T-helper 17 cell (primary cell): ENCODE data around the gene DNAJB13. TPM values are rescaled to one million over a fixed set of nuclear protein-coding genes. Genes with fewer than 3 reads are reported as not detected.

Source experiments
- ATAC-seq: fragments of 150-1000 bp; cut with Tn5 transposase; 2 replicates; pipeline ENCODE4 v1.10.0; 2021; ENCODE audit warnings: mild to moderate bottlenecking, moderate library complexity
- DNase-seq, 3 donors: peaks; one replicate each; pipeline versions ENCODE4 v3.0.0 to v3.0.0-alpha.2; 2020 to 2021
- H3K9me3 ChIP-seq: one replicate; pipeline ENCODE4 v1.7.0; 2013; ENCODE audit warnings: low read length, mild to moderate bottlenecking; ENCODE audit not compliant: control insufficient read depth, poor library complexity, severe bottlenecking
- H3K27ac Mint-ChIP-seq: one replicate; pipeline ENCODE4 v1.8.0; 2022; ENCODE audit warnings: mild to moderate bottlenecking, moderate library complexity, mixed read lengths
- H3K27me3 Mint-ChIP-seq: one replicate; pipeline ENCODE4 v1.8.0; 2022; ENCODE audit warnings: mixed read lengths
- H3K36me3 Mint-ChIP-seq: one replicate; pipeline ENCODE4 v1.8.0; 2022; ENCODE audit warnings: low read depth, mixed read lengths
- H3K4me1 Mint-ChIP-seq: one replicate; pipeline ENCODE4 v1.8.0; 2022; ENCODE audit warnings: mild to moderate bottlenecking, mixed read lengths
- H3K4me3 Mint-ChIP-seq: one replicate; pipeline ENCODE4 v1.8.0; 2022; ENCODE audit warnings: mild to moderate bottlenecking, moderate library complexity, mixed read lengths
- total RNA-seq, 4 donors: library from RNA in 2 of 4; stranded (reverse) in 2 of 4; gene quantifications; one replicate each; pipeline ENCODE4 v1.2.3 and lab custom pipeline; 2022 to 2026

The DNAJB13 gene
- total RNA-seq, 2 donors from 2014 or later, result 0.40 TPM; not detected in 1

- H3K9me3 ChIP-seq, result no peaks in the 10 kb centered on the region
- ATAC-seq (no peak), DNase-seq (no peak)
- Mint-ChIP-seq H3K4me1 (peaks cover 71% of the 10 kb centered on the region), H3K27ac (peak overlapping the region; percentile 100), H3K36me3 (peaks cover 16% of the 10 kb centered on the region), H3K27me3 (no peaks in the 10 kb centered on the region), H3K4me3 (peak overlapping the region; percentile 87)
Measured at GRCh38 chr11:73974604-73975478, 24.0 kb downstream of the DNAJB13 start.

DNA sequence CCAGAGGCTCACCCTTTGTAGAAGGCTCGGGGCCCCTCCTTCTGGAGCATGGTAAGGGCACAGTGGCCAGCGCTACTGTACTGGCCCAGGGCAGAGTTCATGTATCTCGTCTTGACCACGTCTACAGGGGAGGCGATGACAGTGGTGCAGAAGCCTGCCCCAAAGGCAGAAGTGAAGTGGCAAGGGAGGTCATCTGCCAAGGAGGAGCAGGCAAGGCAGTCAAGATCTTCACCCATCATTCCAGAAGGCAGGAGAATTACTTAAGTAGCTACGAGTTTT, 24.6 kb downstream of the DNAJB13 start:
- H3K4me1 Mint-ChIP-seq, result peaks cover 71% of the 10 kb centered on the region
- H3K36me3 Mint-ChIP-seq, result peaks cover 16% of the 10 kb centered on the region
- peak overlapping the region; percentile 87 for H3K4me3 Mint-ChIP-seq
- H3K27ac Mint-ChIP-seq, result peak overlapping the region; percentile 100
- no peak for DNase-seq
- H3K9me3 ChIP-seq, result no peaks in the 10 kb centered on the region
- no peak for ATAC-seq
- H3K27me3 Mint-ChIP-seq, result no peaks in the 10 kb centered on the region

DNA sequence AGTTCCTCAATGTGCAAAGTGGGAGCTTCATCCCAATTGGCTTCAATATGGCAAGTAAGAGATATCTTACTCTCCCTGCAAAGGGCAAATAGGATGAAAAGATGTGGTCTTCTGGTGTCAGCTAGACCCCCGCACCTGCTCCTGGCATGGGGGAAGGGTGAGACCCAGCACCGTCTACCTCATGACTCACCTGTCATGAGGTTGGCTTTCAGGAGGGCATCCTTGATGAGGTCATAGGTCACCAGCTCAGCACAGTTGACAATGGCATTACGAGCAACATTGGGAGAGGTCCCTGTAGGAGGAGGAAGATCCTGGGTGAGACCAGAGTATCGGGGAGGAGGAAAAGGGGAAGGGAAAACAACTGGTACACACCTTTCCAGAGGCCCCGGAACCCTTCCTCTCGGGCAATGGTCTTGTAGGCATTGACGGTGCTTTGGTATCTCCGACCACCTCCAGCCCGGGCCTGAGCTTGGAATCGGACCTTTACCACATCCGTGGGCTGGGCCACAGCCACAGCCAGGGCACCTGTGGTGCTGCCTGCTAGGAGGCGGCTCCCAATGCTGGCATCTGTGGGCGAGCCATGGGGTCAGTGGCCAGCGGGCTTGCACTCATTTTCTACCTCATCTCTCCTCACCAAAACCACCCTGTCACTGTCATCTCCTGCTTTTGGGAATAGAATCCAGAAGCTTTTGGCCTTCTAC, 25.8 kb downstream of the DNAJB13 start:
- H3K9me3 ChIP-seq, result no peaks in the 10 kb centered on the region
- DNase-seq (no peak), ATAC-seq (no peak)
- no peaks in the 10 kb centered on the region for H3K27me3 Mint-ChIP-seq
- peak overlapping the region; percentile 100 for H3K4me3 Mint-ChIP-seq
- H3K27ac Mint-ChIP-seq, result peak overlapping the region; percentile 100
- peaks cover 70% of the 10 kb centered on the region for H3K4me1 Mint-ChIP-seq
- peaks cover 17% of the 10 kb centered on the region for H3K36me3 Mint-ChIP-seq

GRCh38 chr11:73977856-73978519, 27.2 kb downstream of the DNAJB13 start:
- no peak for ATAC-seq
- DNase-seq, result no peak
- Mint-ChIP-seq H3K4me1 (peaks cover 70% of the 10 kb centered on the region), H3K36me3 (peaks cover 23% of the 10 kb centered on the region), H3K4me3 (peak overlapping the region; percentile 100), H3K27me3 (no peaks in the 10 kb centered on the region), H3K27ac (peak overlapping the region; percentile 100)
- H3K9me3 ChIP-seq, result no peaks in the 10 kb centered on the region

- Mint-ChIP-seq H3K4me1 (peaks cover 72% of the 10 kb centered on the region), H3K4me3 (peak overlapping the region; percentile 100), H3K27ac (peak overlapping the region; percentile 100), H3K27me3 (no peaks in the 10 kb centered on the region), H3K36me3 (peaks cover 25% of the 10 kb centered on the region)
- no peak for DNase-seq
- no peaks in the 10 kb centered on the region for H3K9me3 ChIP-seq
- ATAC-seq, result no peak
Measured at GRCh38 chr11:73978576-73979086, 27.8 kb downstream of the DNAJB13 start.

DNA sequence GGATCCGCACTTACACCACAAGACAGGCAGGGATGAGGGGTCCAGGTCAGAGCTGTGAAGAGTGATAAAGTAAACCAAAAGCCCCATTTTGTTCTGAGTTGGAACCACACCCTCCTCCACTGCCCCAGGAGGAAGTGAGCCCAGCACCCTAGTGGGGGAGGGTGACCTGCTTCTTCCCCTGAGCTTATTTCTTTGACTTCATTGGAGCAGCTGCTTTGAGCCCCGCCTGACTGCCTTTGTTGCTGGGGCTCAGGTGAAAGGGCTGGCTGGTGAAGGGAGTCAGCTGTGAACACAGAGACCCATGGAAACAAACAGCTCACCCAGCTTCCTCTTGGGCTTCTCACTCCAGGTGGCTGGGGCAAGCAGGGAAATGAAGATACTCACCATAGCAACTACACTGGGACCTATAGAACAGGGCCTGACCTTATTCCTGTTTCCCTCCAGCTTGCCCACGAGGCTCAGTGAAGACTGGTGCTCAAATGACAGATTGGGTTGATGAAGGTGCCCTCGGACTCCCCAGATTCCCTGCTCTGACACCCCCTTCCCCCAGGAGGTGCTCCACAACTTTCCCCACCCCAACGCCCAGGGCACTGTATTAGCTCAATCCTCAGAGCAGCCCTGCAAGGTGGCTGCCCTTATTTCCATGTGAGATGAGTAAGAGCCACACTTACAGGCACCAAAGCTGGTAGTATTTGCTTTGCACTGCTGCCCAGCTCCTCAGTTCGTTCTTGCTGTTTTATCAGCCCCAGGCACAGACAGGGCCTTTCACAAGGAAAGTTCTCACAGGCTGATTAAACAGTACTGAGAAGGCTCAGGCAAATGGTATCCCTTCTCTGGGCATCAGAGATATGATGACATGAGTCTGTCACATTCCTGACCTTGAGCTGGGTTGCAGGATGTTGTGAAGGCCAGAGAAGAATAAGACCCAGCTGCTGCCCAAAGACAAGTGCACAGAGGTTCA, 29.5 kb downstream of the DNAJB13 start:
- Mint-ChIP-seq H3K4me1 (peaks cover 60% of the 10 kb centered on the region), H3K27me3 (no peaks in the 10 kb centered on the region), H3K36me3 (peaks cover 19% of the 10 kb centered on the region), H3K27ac (peak overlapping the region; percentile 100), H3K4me3 (peak overlapping the region; percentile 100)
- peak; percentile 66 for ATAC-seq
- H3K9me3 ChIP-seq, result no peaks in the 10 kb centered on the region
- DNase-seq, result peak; percentile 41 to 74 (median 67)

GRCh38 chr11:73981051-73981805, 30.4 kb downstream of the DNAJB13 start:
- peak overlapping the region; percentile 100 for H3K4me3 Mint-ChIP-seq
- H3K4me1 Mint-ChIP-seq, result peaks cover 51% of the 10 kb centered on the region
- H3K27ac Mint-ChIP-seq, result peak overlapping the region; percentile 100
- no peaks in the 10 kb centered on the region for H3K9me3 ChIP-seq
- H3K36me3 Mint-ChIP-seq, result peaks cover 14% of the 10 kb centered on the region
- ATAC-seq (no peak), DNase-seq (peak in 1 of 3 donors; percentile 4)
- no peaks in the 10 kb centered on the region for H3K27me3 Mint-ChIP-seq

GRCh38 chr11:73982595-73982989, 31.8 kb downstream of the DNAJB13 start, which contains the start of gene UCP2:
TSS of gene UCP2 (minus strand) at chr11:73982843. CDS start at chr11:73978378, 4,465 bp downstream.
- peak; percentile 69 for ATAC-seq
- peaks cover 42% of the 10 kb centered on the region for H3K4me1 Mint-ChIP-seq
- peak within 1 kb of the TSS; percentile 100 for H3K4me3 Mint-ChIP-seq
- peak; percentile 77 to 85 (median 79) for DNase-seq
- H3K9me3 ChIP-seq, result no peaks in the 10 kb centered on the region
- peaks cover 11% of the 10 kb centered on the region for H3K36me3 Mint-ChIP-seq
- H3K27ac Mint-ChIP-seq, result peak within 1 kb of the TSS; percentile 100
- no peaks in the 10 kb centered on the region for H3K27me3 Mint-ChIP-seq

- Mint-ChIP-seq H3K4me1 (peaks cover 42% of the 10 kb centered on the region), H3K4me3 (peak overlapping the region; percentile 100), H3K36me3 (peaks cover 11% of the 10 kb centered on the region), H3K27me3 (no peaks in the 10 kb centered on the region), H3K27ac (peak overlapping the region; percentile 100)
- no peaks in the 10 kb centered on the region for H3K9me3 ChIP-seq
- DNase-seq (peak; percentile 86 to 88 (median 88)), ATAC-seq (peak; percentile 79)
Measured at GRCh38 chr11:73982990-73983740, 32.3 kb downstream of the DNAJB13 start.

GRCh38 chr11:73983741-73984538, 33.1 kb downstream of the DNAJB13 start:
- H3K36me3 Mint-ChIP-seq, result peaks cover 10% of the 10 kb centered on the region
- ATAC-seq (no peak), DNase-seq (no peak)
- peak overlapping the region; percentile 100 for H3K27ac Mint-ChIP-seq
- H3K4me3 Mint-ChIP-seq, result peak overlapping the region; percentile 100
- H3K9me3 ChIP-seq, result no peaks in the 10 kb centered on the region
- H3K4me1 Mint-ChIP-seq, result peaks cover 38% of the 10 kb centered on the region
- H3K27me3 Mint-ChIP-seq, result no peaks in the 10 kb centered on the region
